WTC11 (cell line): ENCODE measurements around the gene ZMYND11. TPM values are rescaled to one million over a fixed set of nuclear protein-coding genes. Genes with fewer than 3 reads are reported as not detected.

ENCODE experiments used
- ATAC-seq: fragments of 200-7000 bp; cut with Tn5 transposase; 2 replicates; pipeline ENCODE4 v1.10.0; 2021; ENCODE audit warnings: mild to moderate bottlenecking, moderate library complexity
- CTCF ChIA-PET: fragments of 300-600 bp; sonication (Branson Sonifier 250); formaldehyde crosslinking; loops from one replicate; lab custom pipeline; 2021; ENCODE audit warnings: antibody characterized with exemption; lab: Charles Lee
- POLR2A ChIA-PET: fragments of 350-600 bp; sonication (Branson Sonifier 250); formaldehyde crosslinking; loops from one replicate; lab custom pipeline; 2021; ENCODE audit warnings: antibody characterized with exemption; lab: Charles Lee
- DNase-seq: peaks from one replicate; pipeline ENCODE4 v3.0.0; 2021; ENCODE audit warnings: low spot score
- H3K27ac Mint-ChIP-seq: 2 replicates; pipeline ENCODE4 v1.8.0; 2021; ENCODE audit warnings: mixed read lengths
- H3K27me3 Mint-ChIP-seq: 2 replicates; pipeline ENCODE4 v1.8.0; 2021; ENCODE audit warnings: low read depth, mild to moderate bottlenecking, moderate library complexity, mixed read lengths
- H3K36me3 Mint-ChIP-seq: 2 replicates; pipeline ENCODE4 v1.8.0; 2021; ENCODE audit warnings: mixed read lengths
- H3K4me1 Mint-ChIP-seq: 2 replicates; pipeline ENCODE4 v1.8.0; 2022; ENCODE audit warnings: mixed read lengths
- H3K4me3 Mint-ChIP-seq: 2 replicates; pipeline ENCODE4 v1.8.0; 2021; ENCODE audit warnings: mild to moderate bottlenecking, moderate library complexity, mixed read lengths
- H3K9me3 Mint-ChIP-seq: 2 replicates; pipeline ENCODE4 v1.8.0; 2021; ENCODE audit warnings: mixed read lengths
- ATF3 ChIP-seq: sonication (generic); formaldehyde crosslinking; conservative IDR thresholded peaks from 2 replicates; pipeline ENCODE4 v1.8.1; 2022; ENCODE audit warnings: mild to moderate bottlenecking, missing genetic modification reagents
- CDX4 ChIP-seq: fragments of 250-450 bp; sonication (Bioruptor Pico); IDR thresholded peaks from 2 replicates; pipeline ENCODE4 v1.9.0; 2021; ENCODE audit warnings: moderate library complexity, mild to moderate bottlenecking, inconsistent platforms, borderline replicate concordance
- ETV6 ChIP-seq: sonication (generic); formaldehyde crosslinking; IDR thresholded peaks from 2 replicates; pipeline ENCODE4 v1.8.1; 2022; ENCODE audit warnings: mild to moderate bottlenecking, missing genetic modification reagents
- FOXP1 ChIP-seq: sonication (generic); formaldehyde crosslinking; IDR thresholded peaks from 2 replicates; pipeline ENCODE4 v1.8.0; 2022; ENCODE audit warnings: missing genetic modification reagents, mild to moderate bottlenecking, moderate library complexity, borderline replicate concordance
- GRHL2 ChIP-seq: fragments of 250-450 bp; sonication (Bioruptor Pico); IDR thresholded peaks from 2 replicates; pipeline ENCODE4 v1.8.0; 2022; ENCODE audit warnings: mild to moderate bottlenecking, moderate library complexity; ENCODE audit not compliant: insufficient replicate concordance, severe bottlenecking
- GTF2I ChIP-seq: fragments of 250-450 bp; sonication (Bioruptor Pico); conservative IDR thresholded peaks from 2 replicates; pipeline ENCODE4 v1.4.0; 2021; ENCODE audit warnings: mild to moderate bottlenecking
- MAX ChIP-seq: sonication (generic); formaldehyde crosslinking; IDR thresholded peaks from 2 replicates; pipeline ENCODE4 v1.8.0; 2022; ENCODE audit warnings: mild to moderate bottlenecking, missing genetic modification reagents
- NFATC4 ChIP-seq: fragments of 250-450 bp; sonication (Bioruptor Pico); IDR thresholded peaks from 2 replicates; pipeline ENCODE4 v1.9.0; 2021; ENCODE audit warnings: mild to moderate bottlenecking
- PREB ChIP-seq: sonication (generic); formaldehyde crosslinking; IDR thresholded peaks from 2 replicates; pipeline ENCODE4 v1.8.1; 2022; ENCODE audit warnings: mild to moderate bottlenecking, missing genetic modification reagents, moderate library complexity, borderline replicate concordance
- PRRX2 ChIP-seq: fragments of 250-450 bp; sonication (Bioruptor Pico); IDR thresholded peaks from 2 replicates; pipeline ENCODE4 v1.8.0; 2021; ENCODE audit warnings: mild to moderate bottlenecking
- RELA ChIP-seq: sonication (generic); formaldehyde crosslinking; IDR thresholded peaks from 2 replicates; pipeline ENCODE4 v1.8.1; 2022; ENCODE audit warnings: missing genetic modification reagents, mild to moderate bottlenecking, borderline replicate concordance
- SMAD3 ChIP-seq: sonication (generic); formaldehyde crosslinking; IDR thresholded peaks from 2 replicates; pipeline ENCODE4 v1.8.0; 2022; ENCODE audit warnings: missing genetic modification reagents, mild to moderate bottlenecking, borderline replicate concordance
- TP53 ChIP-seq: sonication (generic); formaldehyde crosslinking; IDR thresholded peaks from 2 replicates; pipeline ENCODE4 v1.8.1; 2023; ENCODE audit warnings: mild to moderate bottlenecking, missing genetic modification reagents
- ZNF138 ChIP-seq: sonication (generic); formaldehyde crosslinking; conservative IDR thresholded peaks from 2 replicates; pipeline ENCODE4 v1.8.1; 2022; ENCODE audit warnings: mild to moderate bottlenecking, moderate library complexity, missing genetic modification reagents
- ZNF263 ChIP-seq: sonication (generic); formaldehyde crosslinking; IDR thresholded peaks from 2 replicates; pipeline ENCODE4 v1.8.1; 2022; ENCODE audit warnings: low read depth, mild to moderate bottlenecking, moderate library complexity, missing genetic modification reagents
- ZNF281 ChIP-seq: sonication (generic); formaldehyde crosslinking; IDR thresholded peaks from 2 replicates; pipeline ENCODE4 v1.8.0; 2023; ENCODE audit warnings: mild to moderate bottlenecking, missing genetic modification reagents
- ZNF532 ChIP-seq: fragments of 250-450 bp; sonication (Bioruptor Pico); IDR thresholded peaks from 2 replicates; pipeline ENCODE4 v1.9.0; 2021; ENCODE audit warnings: mild to moderate bottlenecking, borderline replicate concordance
- ZNF671 ChIP-seq: fragments of 250-450 bp; sonication (Bioruptor Pico); IDR thresholded peaks from 2 replicates; pipeline ENCODE4 v1.8.0; 2021; ENCODE audit warnings: mild to moderate bottlenecking
- total RNA-seq: library from RNA; stranded (reverse); gene quantifications from 3 replicates; pipeline ENCODE4 v1.2.3, GENCODE V29; 2021

The ZMYND11 gene
- total RNA-seq, 1 experiment from 2014 or later: 22.3 TPM

- no peaks in the 10 kb centered on the region for H3K36me3 Mint-ChIP-seq
- ChIA-PET POLR2A (no interaction called here), CTCF (interaction anchor here (3.7 kb wide), 1 partner anchor 13 kb away, joined by 35 read pairs; no protein-coding TSS in a partner anchor)
- DNase-seq (no peak), ATAC-seq (no peak)
- H3K4me1 Mint-ChIP-seq: 0 out of 2 replicates have a peak, but pooled peaks cover 7% of the 10 kb centered on the region
- H3K27me3 Mint-ChIP-seq: no peaks in the 10 kb centered on the region
- no peak overlapping the region for H3K4me3 Mint-ChIP-seq
- H3K9me3 Mint-ChIP-seq: no peaks in the 10 kb centered on the region
- TF ChIP-seq SMAD3 (CRISPR knock-in tag) (no peak), FOXP1 (no peak), NFATC4 (CRISPR knock-in tag) (no peak), PRRX2 (CRISPR knock-in tag) (no peak), CDX4 (CRISPR knock-in tag) (no peak), ZNF532 (CRISPR knock-in tag) (no peak), ATF3 (CRISPR knock-in tag) (no peak), ZNF671 (CRISPR knock-in tag) (no peak), PREB (no peak), GTF2I (CRISPR knock-in tag) (no peak), TP53 (CRISPR knock-in tag) (no peak), MAX (CRISPR knock-in tag) (no peak), GRHL2 (CRISPR knock-in tag) (no peak), ZNF281 (no peak), ZNF138 (CRISPR knock-in tag) (no peak), ETV6 (no peak), RELA (no peak), ZNF263 (CRISPR knock-in tag) (no peak)
- no peak overlapping the region for H3K27ac Mint-ChIP-seq
Measured at GRCh38 chr10:232061-232460, 96.8 kb downstream of the ZMYND11 start.
